GM10248 (cell line): ENCODE results near the gene OGT.
"Not testable (repeated sequence)": the region's sequence is repeated elsewhere in the genome, so short reads cannot be mapped to it uniquely, and the experiment has no call there.

Source experiments
- CTCF ChIA-PET: fragments of 300-600 bp; sonication (Branson Sonifier 250); formaldehyde crosslinking; extraction: SDS; loops from one replicate; lab custom pipeline; 2021; ENCODE audit warnings: antibody characterized with exemption; lab: Yijun Ruan, JAX
- POLR2A ChIA-PET: fragments of 350-650 bp; sonication (Branson Sonifier 250); formaldehyde crosslinking; extraction: SDS; loops from one replicate; lab custom pipeline; 2020; ENCODE audit warnings: antibody characterized with exemption; lab: Yijun Ruan, JAX
- DNase-seq: peaks from one replicate; pipeline ENCODE4 v3.0.0; 2012; ENCODE audit errors: extremely low spot score
- TF ChIP-seq, protein P1 (sequence below): IDR thresholded peaks from 2 replicates; pipeline ENCODE4 v1.5.1; 2012; ENCODE audit warnings: mild to moderate bottlenecking, low read depth; ENCODE audit errors: extremely low read depth, missing control alignments, control extremely low read depth

The OGT gene

DNA sequence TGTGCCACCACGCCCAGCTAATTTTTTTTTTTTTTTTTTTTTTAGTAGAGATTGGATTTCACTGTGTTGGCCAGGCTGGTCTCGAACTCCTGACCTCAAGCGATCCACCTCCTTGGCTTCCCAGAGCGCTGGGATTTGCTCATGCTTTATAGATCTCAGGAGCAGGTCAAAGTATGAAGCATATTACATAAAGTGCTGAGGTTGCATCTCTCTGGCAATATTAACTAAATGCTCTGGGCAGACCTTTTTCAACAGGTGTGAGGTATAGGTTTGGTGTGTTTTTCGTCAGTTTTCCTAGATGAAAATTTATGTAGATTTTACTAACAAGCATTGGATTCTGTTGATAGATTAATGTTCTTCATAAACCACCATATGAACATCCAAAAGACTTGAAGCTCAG lies 26.0 kb downstream of the OGT start:
- POLR2A ChIA-PET: interaction anchor here (0.6 kb wide), 1 partner anchor 16 kb away, joined by 8 read pairs; no protein-coding TSS in a partner anchor

DNA sequence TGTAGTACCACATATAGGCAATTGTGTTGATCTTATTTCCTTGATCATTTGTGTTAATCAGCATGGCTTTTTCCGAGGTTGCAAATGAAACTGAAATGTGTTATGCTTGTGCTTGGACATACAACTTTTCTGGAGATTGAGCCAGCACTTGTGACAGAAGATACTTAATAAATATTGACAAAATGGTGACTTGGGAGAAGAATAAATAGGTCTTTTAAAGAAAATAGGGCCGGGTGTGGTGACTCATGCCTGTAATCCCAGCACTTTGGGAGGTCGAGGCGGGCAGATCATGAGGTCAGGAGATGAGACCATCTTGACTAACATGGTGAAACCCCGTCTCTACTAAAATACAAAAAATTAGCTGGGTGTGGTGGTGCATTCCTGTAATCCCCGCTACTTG lies 26.9 kb downstream of the OGT start:
- POLR2A ChIA-PET, DNase-seq, CTCF ChIA-PET: not testable (repeated sequence)

More for the DNA sequence above, 26.0 kb downstream of the OGT start:
- DNase-seq: no peak
- CTCF ChIA-PET: no interaction called here
- TF ChIP-seq, protein P1, sequence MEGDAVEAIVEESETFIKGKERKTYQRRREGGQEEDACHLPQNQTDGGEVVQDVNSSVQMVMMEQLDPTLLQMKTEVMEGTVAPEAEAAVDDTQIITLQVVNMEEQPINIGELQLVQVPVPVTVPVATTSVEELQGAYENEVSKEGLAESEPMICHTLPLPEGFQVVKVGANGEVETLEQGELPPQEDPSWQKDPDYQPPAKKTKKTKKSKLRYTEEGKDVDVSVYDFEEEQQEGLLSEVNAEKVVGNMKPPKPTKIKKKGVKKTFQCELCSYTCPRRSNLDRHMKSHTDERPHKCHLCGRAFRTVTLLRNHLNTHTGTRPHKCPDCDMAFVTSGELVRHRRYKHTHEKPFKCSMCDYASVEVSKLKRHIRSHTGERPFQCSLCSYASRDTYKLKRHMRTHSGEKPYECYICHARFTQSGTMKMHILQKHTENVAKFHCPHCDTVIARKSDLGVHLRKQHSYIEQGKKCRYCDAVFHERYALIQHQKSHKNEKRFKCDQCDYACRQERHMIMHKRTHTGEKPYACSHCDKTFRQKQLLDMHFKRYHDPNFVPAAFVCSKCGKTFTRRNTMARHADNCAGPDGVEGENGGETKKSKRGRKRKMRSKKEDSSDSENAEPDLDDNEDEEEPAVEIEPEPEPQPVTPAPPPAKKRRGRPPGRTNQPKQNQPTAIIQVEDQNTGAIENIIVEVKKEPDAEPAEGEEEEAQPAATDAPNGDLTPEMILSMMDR: no peak

DNA sequence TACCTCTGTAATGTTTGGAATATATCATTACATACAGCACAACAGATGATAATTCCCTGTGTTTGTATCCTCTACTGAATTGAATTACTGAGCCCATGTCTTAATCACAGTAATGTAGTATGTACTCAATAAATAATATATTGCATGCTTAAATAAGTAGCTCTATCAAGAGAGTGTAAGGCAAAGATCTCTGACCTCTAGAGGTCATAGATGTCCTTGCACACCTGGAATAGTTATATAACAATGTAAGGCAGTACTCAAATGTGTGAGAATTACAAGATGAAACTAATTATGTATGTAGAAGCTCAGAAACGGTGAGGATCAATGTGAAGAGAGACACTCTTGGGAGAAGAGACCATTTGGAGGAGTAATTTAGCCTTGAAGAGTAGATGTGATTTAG lies 31.0 kb downstream of the OGT start:
- ChIA-PET POLR2A (interaction anchor here (0.8 kb wide), 1 partner anchor 24 kb away, joined by 4 read pairs; no protein-coding TSS in a partner anchor), CTCF (interaction anchor here (0.8 to 0.9 kb wide), 2 partner anchors 10 to 59 kb away, joined by 3 read pairs; no protein-coding TSS in a partner anchor)
- TF ChIP-seq, protein P1: no peak
- no peak for DNase-seq

DNA sequence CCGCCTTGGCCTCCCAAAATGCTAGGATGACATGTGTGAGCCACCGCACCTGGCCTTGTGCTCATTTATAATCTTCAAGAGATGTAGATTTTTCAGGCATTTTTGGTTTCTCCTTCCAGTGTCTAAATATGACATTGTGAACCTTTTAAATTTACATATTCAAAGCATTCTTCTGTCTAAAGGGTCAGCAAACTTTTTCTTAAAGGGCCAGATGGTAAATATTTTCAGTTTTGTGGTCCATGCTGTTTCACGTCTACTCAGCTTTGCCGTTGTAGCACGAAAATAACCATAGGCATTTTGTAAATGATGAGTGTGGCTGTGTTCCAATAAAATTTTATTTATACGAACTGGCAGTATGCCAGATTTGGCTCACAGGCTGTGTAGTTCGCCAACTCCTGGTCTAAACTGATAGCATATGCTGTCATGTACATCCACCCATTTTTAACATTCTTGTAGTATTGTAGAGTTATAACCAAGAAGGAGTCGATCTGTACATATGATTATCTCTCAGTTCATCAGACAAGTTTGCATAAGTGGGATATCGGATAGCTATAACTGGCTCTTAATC lies 32.7 kb downstream of the OGT start:
- TF ChIP-seq, protein P1: no peak
- ChIA-PET CTCF (interaction anchor here (1.1 kb wide), 1 partner anchor 86 kb away, joined by 3 read pairs; no protein-coding TSS in a partner anchor), POLR2A (no interaction called here)
- no peak for DNase-seq

DNA sequence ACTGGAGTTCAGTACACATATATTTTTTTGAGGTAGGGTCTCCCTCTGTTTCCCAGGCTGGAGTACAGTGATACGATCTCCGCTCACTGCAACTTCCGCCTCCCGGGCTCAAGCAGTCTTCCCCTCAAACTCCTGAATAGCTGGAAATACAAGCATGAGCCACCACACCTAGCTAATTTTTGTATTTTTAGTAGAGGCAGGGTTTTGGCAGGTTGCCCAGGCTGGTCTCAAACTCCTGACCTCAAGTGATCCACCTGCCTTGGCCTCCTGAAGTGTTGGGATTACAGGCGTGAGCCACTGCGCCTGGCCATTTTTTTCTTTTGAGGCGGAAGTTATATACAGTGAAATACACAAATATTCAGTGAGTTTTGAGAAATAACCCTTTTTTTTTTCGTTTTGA lies 38.5 kb downstream of the OGT start:
- CTCF ChIA-PET, POLR2A ChIA-PET, DNase-seq: not testable (repeated sequence)

DNA sequence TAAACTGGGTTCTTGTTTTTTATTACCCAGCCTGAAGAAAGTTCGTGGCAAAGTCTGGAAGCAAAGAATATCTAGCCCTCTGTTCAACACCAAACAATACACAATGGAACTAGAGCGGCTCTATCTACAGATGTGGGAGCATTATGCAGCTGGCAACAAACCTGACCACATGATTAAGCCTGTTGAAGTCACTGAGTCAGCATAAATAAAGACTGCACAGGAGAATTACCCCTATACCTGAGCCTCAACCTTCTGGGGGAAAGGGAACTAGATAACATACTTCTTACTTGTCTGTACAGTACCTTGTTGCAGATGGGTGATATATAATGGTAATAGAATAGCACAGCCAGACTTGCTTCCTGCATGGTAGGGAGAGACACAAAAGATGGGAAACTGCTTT lies 40.7 kb downstream of the OGT start:
- no peak for DNase-seq
- TF ChIP-seq, protein P1: no peak
- ChIA-PET CTCF (interaction anchor here (0.7 kb wide), 1 partner anchor 10 kb away, joined by 3 read pairs; no protein-coding TSS in a partner anchor), POLR2A (no interaction called here)

DNA sequence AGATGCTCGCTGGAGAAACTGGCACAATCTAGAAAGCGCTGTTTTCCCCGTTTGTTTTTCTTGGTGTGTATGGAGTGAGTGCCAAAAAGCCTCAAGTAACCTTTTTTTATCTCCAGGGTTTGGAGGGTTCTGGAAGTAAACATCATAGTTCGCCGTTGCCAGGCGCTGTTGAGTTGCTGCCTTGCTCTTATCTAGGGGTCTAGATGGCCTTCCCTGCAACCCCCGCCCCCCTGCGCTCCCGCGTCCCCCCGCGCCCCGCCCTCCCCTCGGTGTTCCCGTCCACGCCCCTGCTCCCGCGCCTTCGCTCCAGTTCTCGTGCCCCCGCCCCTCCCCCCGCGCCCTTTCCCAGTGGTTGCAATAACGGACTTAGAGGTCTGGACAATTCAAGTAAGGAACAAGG lies 44.8 kb downstream of the OGT start:
- POLR2A ChIA-PET: no interaction called here
- TF ChIP-seq, protein P1: no peak
- DNase-seq: no peak
- CTCF ChIA-PET: no interaction called here
